Measurements from ENCODE around the gene COX6A2. TPM values are rescaled to one million over a fixed set of nuclear protein-coding genes. Genes with fewer than 3 reads are reported as not detected.
A peak's percentile ranks its signal among the peaks of the same experiment; 100 is the strongest.
"Not testable (repeated sequence)": the region's sequence is repeated elsewhere in the genome, so short reads cannot be mapped to it uniquely, and the experiment has no call there.

Gene COX6A2
- total RNA-seq, 1 donor from 2014 or later, result not detected

DNA sequence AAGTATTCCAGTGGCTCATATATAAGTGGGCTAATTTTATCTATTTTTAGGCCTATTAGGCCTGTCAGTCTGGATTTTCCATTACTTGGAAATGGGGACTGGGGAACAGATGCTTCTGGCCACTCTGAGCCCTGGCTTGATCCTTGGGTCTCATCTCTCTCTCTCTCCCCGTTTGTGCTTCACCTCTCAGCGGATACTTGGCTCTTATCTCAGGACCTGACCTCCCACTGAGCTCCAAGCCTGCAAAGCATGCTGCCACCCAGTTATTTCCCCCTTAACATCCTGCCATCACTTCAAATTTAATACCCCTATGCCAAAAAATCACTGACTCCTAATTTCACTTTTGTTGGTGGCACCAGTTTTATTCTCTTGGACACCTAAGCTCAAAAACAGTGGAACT lies 10.3 kb upstream of the COX6A2 start:
- no peak for DNase-seq (ENCODE audit: low spot score)

DNA sequence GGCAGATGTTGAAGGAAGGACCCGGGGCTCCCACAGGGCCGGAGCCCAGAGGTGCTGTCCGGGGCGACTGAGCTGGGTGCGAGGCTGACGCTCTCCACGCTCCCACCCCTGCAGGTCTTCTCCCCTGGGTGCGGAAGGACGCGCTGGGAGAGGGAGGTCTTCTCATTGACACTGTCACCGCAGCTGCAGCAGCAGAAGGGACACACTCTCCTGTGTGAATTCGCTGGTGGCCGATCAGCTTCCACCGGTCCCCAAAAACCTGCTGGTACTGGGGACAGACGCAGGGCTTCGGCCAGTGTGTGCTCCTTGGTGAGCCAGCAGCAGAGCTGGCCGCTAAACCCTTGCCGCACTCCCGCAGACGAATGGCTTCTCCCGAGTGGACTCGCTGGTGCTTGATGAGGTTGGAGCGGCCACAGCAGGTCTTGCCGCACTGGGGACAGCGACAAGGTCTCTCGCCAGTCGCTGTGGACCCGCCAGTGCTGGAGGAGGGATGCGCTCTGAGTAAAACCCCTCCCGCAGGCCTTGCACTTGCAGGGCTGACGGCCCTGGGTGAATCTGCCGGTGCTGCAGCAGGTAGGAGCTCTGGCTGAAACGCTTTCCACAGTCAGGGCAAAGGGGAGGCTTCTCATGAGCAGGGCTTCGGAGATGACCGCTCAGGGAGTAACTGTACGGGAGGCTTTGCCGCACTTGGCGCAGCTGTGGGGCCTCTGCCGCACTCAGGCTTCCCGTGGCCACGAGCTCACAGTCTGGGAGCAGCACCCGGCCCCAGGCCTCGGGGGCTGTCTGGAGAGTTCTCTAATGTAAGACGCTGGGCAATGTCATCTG lies 8.3 kb upstream of the COX6A2 start:
- no peak for DNase-seq (ENCODE audit: low spot score)

DNA sequence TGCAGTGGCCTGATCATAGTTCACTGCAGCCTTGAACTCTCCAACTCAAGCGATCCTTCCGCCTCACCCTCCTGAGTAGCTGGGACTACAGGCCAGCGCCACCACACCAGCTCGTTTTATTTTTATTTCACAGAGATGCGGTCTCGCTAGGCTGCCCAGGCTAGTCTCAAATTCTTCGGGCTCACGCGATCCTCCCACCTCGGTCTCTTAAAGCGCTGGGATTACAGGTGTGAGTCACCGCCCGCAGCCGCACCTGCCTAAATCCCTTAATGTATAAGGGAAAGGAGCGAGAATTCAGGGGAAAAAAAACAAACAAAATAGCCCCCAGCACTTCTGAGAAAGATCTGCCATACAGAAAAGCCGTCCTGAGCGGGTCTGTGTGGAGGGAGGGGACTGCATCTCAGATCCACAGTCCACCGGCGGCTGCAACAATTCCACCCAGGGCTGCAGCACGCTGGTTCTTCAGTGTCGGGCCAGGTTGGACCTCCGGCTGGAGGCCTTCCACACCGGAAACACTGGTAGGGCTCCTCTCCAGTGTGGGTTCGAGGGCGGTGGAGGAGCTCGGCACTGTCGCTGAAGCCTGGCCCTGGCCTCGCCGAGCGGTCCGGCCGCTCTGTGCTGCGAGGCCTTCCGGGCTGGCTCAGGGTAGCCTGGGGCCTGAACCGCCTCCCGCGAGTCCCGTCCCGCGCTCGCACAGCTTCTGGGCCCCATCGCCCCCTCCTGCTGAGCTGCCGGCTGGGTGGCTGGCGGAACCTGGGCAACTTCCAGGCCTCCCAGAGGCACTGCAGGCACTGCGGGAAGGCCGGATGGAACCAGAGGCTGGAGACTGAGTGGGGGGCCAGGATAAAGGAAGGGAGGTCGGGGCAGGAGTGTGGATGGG lies 7.4 kb upstream of the COX6A2 start:
- no peak for DNase-seq (ENCODE audit: low spot score)

DNA sequence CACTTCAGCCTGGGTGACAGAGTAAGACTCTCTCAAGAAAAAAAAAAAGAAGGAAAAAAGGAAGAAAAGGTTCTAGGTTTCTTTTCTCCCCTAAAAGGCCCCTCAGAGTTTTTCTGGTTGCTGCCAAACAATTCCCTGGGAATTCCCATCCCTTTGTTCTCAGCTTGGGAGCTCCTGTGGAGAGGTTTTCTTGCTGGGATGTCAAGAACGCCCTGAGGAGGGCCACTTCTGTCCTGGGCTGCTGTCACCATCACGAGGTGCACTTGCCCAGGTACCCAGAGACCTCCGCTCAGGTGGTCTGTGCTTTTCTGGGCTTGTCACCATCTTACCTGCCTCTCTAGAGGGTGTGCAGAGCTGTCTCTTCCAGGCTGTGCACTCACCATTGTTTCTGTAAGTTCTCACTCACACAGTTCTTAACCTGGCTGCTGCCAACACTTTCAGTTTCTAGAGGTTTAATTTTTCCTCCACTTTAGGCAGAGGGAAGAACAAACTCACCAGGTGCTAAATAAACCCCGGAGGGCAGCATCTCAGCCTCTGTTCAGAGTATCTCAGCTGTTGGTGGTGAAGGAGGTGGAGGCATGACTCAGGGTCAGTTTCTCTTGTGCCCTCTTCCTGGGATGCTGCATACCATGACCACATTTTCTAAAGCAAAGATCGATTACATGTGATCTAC lies 2.4 kb upstream of the COX6A2 start:
- DNase-seq (ENCODE audit: low spot score), result no peak

DNA sequence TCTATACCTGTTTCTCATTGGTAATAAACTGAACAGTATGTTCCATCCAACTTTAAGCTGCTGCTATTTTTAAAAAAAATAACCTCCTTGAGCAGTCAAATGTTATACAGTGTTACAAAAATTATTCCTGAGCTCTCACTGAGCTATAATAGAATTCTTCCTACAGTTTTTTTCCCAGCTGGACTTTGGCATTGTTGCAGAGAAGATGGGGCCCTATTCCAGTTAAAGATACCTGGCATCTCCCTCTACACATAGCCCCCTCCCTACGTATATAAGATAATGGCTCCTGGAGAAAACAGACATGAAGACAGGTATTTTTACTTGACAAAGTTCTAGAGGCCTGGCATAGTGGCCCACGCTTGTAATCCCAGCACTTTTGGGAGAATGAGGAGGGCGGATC lies 1.6 kb upstream of the COX6A2 start:
- DNase-seq (ENCODE audit: low spot score), result no peak

DNA sequence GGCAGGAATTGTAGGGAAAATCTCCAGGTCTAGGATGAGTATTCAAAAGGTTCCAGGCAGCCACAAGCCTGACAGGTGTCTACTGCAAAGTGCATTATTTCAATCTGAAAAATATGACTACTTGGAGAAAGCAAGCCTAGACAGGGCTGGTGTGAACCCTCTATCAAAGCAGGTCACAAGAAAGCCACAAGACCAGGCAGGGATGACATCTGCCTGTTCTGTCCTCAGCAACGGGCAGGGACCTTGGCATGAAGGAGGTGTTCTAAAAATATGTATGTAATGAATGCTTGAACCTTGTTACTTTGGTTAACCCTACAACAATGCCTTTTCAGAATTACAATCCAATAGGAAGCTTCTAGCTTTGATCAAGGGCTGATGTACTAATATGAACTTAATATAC lies 1.2 kb upstream of the COX6A2 start:
- no peak for DNase-seq (ENCODE audit: low spot score)

DNA sequence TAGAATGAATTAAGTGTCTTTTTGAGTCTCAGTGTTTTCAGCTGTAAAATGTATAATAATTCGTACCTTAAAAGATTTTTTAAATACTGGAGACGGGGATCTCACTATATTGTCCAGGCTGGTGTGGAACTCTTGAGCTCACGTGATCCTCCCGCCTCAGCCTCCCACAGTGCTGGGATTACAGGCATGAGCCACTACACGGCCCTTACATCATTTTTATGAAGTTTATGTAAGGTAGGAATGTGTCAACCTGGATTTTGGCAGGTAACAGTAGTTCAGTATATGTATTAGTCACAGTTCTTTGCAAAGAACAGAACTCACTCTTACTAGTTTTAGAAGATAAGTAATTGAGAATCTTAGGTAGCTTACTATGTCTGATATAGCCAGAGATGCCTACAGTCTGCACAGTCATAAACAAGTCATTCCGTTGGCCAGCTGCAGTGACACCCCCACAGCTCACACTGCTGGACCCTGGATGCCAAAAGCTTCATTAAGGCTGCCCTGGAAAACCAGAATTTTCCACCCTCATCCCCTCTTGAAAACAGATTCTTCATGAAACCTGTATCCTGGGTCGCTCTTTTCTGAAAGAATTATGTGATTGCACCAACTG lies 583 bp upstream of the COX6A2 start:
- no peak for DNase-seq (ENCODE audit: low spot score)

DNA sequence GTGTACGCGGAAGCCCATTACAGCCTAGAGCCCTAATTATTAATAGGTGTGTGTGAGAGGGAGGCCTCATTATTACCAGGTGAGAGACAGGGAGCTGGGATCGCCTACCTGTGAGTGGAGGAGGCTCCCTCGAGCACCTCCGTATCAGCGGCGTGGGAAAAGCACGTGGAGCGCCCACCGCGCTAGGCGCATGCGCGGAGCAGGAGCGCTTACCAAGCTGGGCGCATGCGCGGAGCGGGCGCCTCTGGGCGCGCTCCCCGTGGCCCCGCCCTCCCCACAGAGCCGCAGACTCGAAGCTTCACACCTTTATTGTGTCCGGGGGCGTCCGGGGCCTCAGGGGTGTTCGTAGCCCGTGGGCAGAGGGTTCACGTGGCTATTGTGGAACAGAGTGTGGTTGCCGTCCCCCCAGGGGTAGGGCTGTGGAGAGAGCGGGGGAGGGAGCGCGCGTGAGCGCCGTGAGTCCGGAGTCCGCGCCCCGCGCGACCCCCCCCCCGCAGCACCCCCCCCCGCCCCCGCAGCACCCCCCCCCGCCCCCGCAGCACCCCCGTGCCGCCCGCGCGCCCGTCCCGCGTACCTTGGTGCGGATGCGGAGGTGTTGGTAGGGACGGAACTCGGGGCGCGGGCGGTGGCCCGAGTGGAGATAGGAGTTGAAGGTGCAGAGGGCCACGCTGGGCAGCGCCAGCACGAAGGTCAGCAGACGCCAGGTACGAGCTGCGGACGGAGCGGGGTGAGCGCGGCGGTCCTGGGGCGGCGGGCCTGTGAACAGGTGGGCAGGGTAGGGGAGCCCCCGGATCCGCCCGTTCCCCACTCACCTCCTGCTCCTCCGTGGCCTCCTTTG lies 500 bp downstream of the COX6A2 start:
- peak; percentile 54 for DNase-seq (ENCODE audit: low spot score)

DNA sequence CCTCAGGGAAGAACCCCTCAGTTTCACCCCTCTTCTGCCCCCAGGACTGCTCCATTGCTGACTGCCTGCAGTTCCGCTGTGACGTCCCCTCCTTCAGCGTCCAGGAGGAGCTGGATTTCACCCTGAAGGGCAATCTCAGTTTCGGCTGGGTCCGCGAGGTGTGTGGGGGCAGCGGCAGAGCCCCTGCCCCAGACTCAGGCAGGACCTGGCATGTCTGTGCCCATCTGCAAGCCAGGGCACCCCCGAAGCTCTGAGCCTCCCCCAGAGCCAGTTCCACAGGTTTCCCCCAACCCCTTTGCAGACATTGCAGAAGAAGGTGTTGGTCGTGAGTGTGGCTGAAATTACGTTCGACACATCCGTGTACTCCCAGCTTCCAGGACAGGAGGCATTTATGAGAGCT lies 4.4 kb downstream of the COX6A2 start:
- DNase-seq (ENCODE audit: low spot score), result no peak

DNA sequence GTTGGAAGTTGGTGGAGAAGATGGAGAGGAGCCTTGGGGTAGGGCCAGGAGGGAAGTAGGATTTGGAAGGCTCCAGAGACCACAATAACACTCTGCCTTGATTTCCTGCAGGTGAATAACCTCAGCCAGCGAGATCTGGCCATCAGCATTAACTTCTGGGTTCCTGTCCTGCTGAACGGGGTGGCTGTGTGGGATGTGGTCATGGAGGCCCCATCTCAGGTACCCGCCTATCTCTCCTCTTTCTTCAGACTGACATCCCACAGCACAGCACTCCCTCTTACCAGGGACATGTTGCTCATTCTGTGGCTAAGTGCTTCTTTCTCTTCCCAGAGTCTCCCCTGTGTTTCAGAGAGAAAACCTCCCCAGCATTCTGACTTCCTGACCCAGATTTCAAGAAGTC lies 4.9 kb downstream of the COX6A2 start:
- DNase-seq (ENCODE audit: low spot score), result no peak

DNA sequence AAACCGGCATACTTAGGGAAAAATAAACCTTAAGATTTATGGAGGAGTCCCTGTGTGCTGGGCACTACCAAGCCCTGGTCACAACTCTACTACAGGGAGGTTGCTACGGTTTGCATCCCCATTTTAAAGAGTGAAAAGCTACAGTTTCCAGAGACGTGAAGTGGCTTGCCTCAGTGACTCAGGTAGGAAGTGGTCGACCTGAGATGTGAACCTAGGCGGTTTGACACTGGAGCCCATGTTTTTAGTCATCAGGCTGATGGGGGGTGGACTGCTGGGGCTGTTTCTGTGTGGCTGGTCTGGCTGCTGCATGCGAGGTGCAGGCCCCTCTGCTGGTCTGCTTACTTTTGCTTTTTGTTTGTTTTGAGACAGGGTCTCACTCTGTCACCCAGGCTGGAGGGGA lies 6.6 kb downstream of the COX6A2 start:
- DNase-seq (ENCODE audit: low spot score), result no peak

DNA sequence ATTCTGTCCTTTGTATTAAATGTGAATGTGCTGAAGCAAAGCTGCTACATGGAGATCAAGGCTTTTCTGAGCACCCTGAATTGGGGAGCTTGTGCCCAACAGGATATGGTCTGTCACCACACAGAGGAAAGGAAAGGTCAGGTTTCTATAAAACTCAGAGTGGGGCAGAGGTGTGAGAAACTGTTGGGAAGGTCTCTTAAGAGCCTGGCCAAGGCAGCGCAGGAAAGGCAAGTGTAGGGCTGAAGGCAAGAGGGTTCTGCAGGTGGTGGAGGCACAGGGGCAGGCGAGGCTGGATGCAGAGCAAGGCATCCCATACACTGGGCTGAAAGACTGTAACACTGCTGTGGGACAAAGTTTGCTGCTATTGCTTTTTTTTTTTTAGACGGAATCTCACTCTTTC lies 8.1 kb downstream of the COX6A2 start:
- DNase-seq (ENCODE audit: low spot score), result no peak

DNA sequence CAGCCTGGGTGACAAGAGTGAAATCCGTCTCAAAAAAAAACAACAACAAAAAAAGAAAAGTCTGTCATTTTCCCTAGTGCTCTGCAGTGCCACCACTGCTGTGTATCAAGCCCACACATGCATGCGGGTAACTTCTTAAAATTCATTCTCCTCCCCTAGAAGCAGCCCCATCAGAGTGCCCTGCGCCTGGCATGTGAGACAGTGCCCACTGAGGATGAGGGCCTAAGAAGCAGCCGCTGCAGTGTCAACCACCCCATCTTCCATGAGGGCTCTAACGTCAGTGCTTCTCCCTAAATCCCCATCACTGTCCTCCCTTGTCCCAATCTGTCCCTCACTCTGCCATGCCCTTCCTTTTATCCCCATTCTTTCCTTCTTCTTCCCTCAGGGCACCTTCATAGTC lies 10.2 kb downstream of the COX6A2 start:
- DNase-seq (ENCODE audit: low spot score), result no peak

DNA sequence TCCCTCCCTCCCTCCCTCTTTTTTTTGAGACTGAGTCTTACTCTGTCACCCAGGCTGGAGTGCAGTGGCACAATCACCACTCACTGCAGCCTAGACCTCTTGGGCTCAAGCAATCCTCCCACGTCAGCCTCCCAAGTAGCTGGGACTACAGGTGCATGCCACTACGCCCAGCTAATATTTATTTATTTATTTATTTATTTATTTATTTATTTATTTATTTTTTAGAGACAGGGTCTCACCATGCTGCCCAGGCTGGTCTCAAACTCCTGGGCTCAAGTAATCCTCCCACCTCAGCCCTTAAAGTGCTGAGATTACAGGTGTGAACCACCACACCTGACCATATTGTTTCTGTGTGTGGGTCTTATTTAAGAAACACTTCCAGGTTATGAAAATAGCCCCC lies 11.1 kb downstream of the COX6A2 start:
- DNase-seq (ENCODE audit: low spot score), result not testable (repeated sequence)

DNA sequence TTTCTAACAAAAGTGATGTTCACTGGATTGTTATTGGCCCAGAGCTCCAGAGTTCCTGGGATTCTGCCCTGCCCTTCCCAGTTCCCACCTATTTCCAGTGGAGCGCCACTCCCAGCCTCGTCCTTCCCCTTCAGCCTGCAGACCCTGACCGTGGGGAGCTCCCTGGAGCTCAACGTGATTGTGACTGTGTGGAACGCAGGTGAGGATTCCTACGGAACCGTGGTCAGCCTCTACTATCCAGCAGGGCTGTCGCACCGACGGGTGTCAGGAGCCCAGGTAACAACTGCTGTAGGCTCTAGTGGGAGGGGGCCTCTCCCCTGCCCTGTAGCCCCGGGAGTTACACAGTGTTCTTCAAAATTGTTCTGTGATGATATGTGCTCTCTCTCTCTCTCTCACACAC lies 11.8 kb downstream of the COX6A2 start:
- DNase-seq (ENCODE audit: low spot score), result no peak

DNA sequence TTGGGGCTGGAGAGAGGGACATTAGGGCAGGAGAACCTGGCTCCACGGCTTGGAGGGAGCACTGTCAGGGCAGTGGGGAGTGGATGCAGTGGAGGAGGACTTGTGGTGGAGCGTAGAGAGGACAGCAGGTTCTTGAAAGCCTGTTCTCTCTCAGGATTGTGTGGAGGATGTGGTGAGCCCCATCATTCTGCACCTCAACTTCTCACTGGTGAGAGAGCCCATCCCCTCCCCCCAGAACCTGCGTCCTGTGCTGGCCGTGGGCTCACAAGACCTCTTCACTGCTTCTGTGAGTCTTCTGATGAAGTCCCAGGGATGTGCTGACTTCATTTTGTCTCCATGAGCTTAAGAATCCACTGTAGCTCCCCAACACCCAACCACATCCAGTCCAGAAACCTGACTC lies 13.5 kb downstream of the COX6A2 start:
- DNase-seq (ENCODE audit: low spot score), result no peak

DNA sequence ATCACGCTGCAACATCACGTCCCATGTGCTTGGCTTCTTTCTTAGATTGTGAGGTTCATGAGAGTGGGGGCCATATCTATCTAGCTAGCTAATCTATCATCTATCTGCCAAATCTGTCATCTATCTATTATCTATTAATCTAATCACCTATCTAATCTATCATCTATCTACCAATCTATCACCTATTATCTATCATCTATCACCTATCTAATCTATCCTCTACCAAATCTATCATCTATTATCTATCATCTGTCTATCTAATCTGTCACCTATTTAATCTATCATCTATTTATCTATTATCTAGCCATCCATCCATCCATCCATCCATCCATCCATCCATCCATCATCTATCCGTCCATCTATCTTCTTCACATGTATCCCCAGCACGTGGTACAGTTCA lies 14.2 kb downstream of the COX6A2 start:
- no peak for DNase-seq (ENCODE audit: low spot score)

DNA sequence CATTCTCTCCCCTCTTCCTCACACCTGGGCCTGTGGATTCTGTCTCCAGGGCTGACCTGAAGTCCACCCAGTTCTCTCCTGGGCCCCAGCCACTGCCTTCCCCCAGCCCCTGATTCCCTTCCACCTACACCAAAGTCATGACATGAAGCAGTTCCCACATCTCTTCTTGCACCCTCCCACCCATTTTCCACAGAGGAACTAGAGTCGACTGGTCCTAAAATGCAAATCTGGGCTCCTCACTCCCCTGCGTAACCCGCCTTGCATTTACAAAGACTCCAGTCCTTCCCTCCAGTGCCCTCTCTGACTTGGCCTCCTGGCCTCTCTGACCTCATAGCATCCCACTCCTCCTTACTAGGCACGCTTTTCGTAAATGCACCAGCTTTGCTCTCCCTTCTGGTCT lies 14.8 kb downstream of the COX6A2 start:
- DNase-seq (ENCODE audit: low spot score), result no peak

DNA sequence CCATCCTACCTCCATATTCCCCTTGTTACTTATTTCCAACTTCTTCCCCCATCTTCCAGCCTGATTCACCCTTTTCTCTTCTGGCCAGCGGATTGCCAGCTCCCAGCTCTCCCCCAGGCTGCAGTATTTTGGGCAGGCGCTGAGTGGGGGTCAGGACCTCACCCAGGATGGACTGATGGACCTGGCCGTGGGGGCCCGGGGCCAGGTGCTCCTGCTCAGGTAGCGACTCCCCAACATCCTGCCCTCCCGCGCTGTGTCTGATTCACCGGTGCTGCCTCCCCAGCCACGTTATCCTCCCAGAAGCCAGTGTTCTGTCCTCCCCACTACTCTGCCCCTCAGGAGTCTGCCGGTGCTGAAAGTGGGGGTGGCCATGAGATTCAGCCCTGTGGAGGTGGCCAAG lies 15.4 kb downstream of the COX6A2 start:
- no peak for DNase-seq (ENCODE audit: low spot score)

DNA sequence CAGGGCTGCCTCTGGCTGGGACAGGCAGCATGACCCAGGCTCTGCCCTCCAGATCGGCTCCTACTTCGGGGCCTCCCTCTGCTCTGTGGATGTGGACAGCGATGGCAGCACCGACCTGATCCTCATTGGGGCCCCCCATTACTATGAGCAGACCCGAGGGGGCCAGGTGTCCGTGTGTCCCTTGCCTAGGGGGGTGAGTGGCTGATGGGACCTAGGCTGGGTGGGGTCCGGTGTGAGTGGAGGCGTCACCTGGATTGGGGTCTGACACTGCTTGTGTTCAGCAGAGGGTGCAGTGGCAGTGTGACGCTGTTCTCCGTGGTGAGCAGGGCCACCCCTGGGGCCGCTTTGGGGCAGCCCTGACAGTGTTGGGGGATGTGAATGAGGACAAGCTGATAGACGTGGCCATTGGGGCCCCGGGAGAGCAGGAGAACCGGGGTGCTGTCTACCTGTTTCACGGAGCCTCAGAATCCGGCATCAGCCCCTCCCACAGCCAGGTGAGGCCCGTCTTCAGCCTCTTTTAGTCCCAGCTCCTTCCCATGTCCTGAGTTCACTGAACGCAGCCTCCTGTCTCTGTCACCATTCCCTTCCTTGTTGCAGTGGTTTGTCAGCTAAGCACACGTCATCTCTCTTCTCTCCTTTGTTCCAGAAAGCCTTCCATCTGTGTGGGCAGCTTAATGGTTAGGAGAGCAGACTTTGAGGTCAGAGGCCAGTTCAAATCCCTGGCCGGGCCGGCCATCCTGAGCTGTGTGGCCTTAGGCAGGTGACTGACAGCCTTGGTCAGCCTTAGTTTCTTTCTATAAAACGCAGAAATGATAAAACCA lies 16.9 kb downstream of the COX6A2 start:
- no peak for DNase-seq (ENCODE audit: low spot score)
